Effector CD4-positive, alpha-beta T cell (primary cell): ENCODE measurements around the gene DNTT.

Experiments
- DNase-seq: peaks from one replicate; pipeline ENCODE4 v3.0.0-alpha.2; 2020

Gene DNTT

DNA sequence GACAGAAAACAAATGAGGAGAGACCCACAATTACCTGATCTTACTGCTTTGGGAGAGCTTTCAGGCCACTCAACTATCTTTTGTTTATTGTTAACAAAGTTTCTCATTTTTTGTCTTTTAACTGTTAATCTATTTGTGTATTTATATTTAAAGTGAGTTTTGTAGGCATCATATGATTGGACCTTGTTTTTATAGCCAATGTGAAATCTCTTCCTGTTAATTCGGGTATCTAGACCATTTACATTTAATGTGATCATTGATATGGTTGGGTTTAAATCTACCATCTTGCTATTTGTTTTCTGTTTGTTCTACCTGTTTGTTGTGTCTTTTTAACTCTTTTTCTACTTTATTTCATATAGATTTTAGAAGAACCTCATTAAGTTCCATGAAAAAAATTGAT, 42.1 kb downstream of the DNTT start:
- DNase-seq = no peak

DNA sequence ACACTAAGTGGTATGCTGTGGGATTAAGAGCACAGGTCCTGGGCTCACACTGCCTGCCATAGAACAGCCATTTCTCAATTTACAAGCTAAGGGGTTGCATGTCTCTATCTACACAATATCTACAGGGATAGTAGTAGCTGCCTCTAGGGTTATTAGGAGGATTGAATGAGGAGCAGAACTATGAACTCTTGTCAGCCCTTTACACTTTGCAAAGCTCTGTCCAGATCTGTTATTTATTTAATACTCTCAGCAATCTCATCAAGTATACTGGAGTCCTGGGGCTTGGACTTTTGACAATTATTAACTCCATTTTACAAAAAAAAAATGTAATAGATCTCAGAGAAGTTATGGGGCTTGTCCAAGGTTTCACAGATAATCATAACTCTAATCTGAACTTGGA, 47.8 kb downstream of the DNTT start:
- DNase-seq = no peak

DNA sequence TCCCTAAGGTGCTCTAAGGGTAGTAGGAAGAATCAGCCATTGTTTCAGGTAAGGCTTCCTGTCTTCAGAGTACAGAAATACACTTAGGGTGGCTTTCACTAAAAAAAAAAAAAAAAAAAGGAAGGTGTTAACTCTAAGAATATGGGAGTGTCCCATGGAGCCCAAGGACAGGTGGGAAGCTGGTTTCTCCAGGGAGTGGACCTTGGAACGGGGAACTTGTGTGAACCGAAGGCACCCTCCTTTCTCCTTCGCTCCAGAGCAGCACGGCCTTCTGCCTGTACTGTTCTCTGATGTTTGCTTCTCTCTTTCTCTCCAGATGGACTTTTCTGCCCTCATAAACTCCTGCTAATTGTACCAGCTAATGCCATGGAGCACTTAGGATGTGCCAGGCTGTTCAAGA, 48.3 kb downstream of the DNTT start:
- DNase-seq = no peak

DNA sequence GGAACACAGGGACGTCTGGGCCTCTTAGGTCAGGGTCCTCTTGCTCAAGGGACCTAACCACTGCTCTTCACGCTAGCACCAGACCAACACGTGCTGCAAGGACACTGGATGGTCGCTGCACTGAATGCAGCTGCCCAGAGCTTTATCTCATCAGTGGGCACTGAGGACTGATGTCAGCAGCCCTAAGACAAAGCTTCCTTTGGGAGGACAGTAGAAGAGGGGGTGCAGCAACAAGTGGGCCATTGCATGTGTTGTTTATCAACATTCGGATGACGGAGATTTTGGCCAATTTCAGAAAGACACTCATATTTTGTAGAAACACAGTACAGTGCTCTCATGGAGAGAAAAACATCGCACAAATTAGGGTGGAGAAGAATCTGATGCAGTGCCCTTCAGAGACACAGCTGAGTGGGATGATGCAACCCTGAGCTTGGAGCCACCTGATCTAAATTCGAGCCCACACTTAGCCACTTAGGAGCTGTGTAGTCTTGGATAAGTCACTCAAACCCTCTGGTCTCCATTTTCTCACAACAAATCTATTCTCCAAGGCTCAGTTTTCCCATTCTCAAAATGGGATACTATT, 52.9 kb downstream of the DNTT start:
- DNase-seq = no peak

DNA sequence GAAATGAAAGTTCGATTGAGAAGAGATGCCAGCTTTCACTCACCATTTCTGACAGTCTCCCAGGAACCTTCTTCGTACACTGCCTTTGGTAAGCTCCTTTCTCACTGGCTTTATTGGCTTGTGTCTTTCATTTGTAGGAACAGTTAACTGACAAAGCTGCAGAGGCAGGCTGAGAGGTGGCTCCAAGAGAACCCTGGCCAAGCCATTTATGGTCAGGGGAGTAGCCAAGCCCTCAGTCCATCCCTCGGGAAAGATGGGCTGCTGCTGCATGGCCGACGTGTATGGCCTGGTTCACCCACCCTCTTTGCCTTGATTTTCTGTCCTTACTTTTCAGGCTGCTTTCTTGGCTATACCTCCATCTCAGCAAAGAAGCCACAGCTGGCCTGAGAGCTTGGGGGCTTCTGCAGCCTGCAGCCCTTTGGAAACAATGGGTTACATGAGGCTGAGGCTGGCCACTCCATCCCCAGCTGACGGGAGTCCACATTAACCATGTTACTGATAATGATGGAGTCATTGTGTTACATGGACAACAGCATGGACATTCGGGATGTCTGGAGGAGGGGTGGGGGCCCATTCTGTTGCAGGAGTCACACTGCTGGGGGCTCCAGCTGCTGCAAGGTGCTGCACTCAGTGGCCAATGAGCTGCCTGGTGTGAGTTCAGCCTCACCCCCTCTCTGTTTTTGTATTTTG, 54.8 kb downstream of the DNTT start, which contains the start of gene OPALIN:
TSS of gene OPALIN (minus strand) at position 152 of the 690 bp plus-strand sequence. CDS start at position 46, 106 bp downstream.
- no peak for DNase-seq

DNA sequence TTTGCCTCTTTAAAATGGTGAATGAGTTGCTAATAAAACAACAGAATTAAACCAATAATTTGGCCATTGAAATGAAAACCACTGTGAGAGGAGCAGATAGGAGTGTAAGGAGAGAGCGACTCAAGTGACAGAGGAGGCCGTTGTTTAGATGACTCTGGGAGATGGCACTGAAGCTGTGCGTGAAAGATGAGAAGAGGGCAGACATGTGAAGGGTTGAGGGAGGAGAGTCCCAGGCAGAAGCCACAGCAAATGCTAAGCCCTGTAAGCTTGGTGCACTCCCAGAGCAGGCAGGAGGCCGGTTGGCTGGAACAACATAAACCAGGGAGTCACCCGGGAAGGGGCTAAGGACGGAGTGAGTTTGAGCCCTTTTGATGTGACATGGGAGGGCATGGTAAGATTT, 55.4 kb downstream of the DNTT start:
- no peak for DNase-seq

DNA sequence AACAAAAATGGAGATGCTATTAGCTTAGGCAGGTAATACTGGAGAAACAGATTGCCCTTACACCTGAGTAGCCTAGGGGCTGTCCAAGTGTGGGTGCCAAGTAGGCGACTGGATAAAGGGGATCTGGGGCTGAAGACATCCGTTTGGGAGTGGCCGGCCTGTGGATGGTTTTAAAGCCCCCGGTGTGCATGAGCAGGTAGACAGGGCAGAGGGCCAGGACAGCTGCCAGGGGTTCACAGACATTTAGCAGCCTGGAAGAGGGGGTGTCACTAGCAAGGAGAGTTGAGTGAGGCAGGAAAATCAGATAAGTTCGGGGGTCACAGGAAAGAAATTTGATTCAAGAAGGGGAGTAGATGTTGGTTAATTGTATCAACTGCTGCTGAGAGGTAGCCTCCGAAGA, 56.1 kb downstream of the DNTT start:
- DNase-seq = no peak

DNA sequence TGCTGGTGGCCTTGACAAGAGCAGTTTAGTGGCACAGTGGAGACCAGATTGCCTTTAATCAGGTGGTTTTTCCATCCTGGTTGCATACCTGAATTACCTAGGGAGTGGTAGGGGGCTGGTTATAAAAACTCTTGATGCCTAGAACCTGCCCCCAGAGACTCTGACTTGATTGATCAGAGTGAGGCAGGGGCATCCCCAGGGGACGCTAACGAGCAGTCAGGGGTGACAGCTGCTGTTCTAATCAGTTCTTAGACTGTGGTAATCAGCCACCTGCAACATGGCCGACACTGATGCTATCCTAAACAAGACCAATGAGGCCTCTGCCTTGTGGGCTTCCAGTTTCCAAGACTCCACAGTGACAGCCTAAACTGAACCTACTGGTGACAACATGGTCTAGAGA, 56.5 kb downstream of the DNTT start:
- no peak for DNase-seq

DNA sequence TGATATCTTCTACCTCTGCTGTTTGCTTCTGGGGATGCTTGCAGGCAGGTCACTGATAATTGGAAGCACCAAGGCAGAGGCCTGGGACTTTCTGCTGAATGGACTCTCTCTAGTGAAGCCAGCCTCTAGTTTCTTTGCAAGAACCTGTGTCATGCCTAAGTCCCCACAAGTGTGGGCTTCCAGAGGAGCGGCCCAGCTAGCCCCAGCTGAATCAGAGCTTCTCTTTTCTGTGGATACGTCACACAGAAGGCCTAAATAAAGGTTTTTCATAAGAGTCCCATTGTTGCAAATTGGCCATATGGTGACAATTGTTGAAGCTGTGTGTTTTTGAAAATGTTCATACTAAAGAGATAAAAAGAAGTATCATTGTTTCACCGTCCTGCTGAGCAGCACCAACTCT, 61.3 kb downstream of the DNTT start:
- no peak for DNase-seq

DNA sequence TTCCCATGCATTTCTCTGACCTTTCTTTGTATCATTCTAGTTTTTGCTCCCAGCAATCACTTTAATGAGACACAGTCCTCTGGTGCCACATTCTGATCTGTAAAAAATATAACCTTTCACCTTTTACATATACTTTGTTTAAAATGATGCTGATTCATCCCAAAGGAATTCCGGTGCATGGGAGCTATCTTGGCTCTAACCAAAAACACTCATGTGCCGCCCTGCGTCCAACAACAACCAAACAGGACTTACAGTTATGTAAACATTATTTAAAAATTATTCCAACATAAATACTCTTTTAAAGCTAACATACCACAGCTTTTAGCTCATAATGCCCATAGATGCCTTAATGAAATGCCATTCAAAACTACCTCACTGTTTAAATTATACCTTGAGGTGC, 62.3 kb downstream of the DNTT start:
- no peak for DNase-seq

DNA sequence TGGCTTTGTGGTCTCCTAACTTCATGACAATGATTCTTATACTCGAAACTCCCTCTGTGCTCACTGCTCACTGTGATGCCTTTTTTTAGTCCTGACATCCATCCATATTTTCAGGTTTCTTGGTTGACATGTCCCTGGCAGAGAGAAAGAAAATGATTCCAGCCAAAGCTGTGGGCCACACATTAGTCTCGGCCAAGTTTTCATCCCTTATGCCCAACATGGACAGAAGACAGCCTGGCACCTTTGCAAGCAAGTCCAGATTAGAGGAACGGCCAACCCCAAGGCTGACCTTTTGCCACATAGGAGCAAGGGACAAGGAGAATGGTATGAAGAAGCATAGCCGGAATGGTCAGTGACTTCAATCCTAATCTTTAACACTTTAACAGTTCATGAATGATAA, 63.2 kb downstream of the DNTT start:
- no peak for DNase-seq

DNA sequence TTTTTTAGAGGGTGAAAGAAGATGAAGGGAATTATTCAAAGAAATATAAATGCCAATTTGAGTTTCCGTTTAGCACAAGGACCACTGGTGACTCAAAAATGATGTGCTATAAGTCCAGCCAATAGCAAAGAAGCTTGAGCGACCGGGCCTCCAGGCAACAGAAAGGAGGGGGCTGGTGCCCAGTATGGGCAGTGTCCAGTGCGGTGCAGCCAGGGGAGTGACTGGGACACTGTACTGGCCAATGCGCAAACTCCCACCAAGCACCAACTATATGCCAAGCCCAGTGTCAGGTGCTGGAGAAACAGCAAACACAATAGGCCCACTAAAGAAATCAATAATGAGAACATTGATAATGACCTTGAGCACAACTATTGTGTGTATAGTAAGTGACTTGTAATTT, 64.7 kb downstream of the DNTT start:
- DNase-seq = no peak

DNA sequence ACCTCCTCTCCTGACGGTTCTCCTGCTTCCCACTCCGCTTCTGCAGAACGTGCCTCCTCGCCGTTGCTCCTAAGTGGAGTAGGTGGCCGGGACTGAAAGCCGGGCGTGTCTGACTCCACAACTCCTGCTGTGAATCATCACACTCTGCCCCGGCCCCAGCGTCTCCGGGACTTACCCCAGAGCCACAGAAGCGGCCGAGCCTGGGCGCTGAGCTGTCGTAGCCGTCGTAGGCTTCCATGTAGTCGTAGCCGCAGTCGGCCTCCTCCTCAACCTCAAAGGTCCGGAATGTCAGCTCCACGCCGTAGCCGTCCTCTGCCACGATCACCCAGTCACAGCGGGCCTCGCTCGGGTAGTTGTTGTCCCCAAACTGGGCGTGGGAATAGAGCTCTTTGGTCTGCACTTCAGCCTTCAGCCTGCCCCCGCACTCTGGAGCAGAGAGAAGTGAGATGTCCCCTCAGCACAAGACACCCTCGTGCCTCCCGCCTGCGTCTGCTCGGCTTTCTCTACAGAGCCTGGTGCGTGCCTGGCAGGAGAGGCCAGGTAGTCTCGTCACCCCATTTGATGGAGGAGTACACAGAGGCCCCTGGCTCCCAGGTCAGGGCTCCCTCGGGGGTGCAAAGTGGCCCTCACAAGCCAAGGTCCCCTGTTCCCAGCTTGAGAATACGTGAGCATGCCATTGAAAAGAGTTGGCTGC, 65.8 kb downstream of the DNTT start:
- no peak for DNase-seq

DNA sequence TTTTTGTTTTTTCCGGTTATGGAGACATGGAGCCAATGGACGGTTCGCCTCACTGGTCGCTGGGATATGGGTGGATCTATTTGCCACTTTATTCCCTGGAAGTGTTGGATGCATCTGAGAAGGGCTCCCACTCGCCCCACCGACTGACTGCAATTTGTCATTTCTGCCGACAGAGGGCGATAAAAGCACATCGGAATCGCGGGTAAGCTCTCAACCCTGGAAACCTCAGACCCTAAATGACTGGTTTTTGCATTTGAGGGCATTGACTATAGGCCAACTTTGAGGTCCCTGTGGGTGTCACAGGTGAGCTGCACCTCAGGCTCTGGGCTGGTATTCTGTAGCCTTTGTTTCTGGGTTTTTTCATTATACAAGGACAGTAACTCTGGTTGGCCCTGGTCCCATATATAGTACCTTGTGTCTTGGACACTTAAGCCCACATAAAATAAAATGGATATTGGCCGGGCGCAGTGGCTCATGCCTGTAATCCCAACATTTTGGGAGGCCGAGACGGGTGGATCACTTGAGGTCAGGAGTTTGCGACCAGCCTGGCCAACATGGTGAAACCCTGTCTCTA, 66.4 kb downstream of the DNTT start:
- DNase-seq = peak; percentile 25

DNA sequence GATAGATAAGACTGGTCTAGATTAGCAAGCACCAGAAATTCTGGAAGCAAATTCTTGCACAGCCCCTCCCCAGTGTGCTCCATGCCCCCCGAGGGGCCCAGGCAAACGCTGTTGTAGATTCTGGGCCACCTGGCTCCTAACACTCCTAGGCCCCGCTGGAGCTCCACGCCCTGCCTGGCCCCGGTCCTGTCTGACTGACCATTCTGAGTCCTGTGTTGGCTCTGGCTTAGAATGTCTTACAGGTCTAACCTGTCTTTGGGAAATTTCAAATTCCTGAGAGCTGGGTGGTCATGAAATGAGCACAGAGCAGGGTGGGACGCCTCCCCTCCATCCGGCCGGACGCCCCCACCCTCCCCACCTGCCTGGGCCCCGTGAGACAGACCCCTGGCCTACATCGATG, 67.1 kb downstream of the DNTT start:
- no peak for DNase-seq

DNA sequence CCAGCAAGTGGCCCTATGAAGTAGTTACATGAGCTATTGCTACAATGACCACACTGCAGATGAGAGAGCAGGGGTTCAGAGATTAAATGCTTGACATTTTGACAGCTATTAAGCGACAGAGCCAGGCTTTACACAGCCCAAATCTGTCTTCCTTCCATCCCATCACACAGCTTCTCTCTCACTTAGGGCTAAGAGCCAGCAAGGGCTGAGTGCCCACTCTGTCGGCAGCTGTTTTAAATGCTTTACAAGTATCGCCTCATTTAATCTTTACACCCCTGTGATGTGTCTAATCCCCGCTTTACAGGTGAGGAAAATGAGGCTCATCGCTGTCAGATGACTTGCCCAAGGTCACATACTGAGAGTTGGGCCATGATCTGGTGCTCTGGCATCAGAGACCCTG, 69.8 kb downstream of the DNTT start:
- no peak for DNase-seq

DNA sequence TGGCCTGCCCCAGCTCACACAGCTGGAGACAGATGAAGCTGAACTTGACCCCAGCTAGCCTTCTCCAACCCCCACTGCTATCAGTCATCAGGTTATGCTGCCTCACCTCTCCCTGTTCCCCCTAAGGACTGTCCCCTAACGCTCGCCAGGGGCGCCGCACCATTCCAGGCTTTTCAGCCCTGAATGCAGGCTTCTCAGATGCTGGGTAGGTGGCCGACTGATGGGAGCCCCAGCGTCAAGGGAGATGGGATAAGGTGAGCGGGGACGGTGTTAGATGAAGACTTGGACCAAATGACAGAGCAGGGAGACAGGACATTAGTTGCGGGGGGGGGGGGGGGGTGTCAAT, 70.4 kb downstream of the DNTT start:
- no peak for DNase-seq

DNA sequence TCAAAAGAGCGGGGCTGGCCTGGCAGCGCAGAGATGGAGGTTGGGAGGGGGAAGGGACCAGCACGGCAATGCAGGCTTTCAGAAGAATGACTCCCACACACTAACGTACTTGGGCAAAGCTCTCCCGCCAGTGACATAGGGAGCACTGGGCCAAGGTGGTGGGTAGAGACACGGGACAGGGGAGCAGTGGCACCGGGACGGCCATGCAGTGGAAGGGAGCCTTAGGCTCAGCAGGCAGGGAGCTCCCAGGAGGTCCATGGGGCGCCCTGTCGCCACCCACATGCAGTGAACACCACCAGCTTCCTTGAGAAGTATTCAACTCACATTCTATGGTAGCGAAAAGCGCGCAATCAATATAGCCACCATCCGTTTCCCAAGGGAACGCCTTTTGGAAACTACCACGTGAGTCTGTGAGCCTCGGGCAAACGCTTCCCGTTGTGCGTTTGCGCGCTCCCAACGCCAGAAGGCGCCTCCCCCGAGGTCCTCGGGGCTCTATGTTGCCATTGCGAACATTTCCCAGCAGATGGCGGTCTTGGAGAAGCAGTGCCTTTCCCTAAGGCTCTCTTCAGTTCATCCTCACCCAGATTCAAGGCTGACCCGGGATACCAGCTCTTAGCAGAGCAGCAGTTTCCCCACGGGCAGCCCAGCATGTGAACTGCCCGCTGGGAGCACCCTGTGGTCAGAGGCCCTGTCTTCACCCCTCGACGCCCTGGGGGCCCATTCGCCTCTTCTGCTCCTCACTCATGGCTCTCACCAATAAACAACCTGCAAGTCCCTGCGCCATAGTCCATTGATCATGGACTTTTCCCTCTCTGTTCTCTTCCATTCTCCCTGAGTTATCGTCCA, 71.0 kb downstream of the DNTT start:
- DNase-seq = peak; percentile 51

DNA sequence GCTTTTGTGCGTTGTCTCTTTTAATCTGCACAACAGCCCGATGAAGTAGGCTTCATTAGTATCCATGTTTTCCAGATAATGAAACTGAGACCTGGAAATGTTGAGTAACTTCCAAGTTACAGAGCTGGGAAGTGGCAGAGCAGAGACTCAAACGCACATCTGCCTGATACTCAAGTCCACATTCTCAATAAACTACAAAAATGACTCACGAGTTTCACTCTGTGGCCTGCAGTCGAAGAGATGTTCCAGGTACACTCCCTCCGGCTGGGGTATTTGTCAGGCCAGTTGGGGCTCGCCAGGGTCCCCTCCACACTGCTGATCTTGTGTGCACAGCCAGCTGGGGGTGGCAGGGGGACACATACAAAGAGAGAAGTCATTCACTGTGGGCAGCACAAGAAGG, 72.2 kb downstream of the DNTT start:
- no peak for DNase-seq

DNA sequence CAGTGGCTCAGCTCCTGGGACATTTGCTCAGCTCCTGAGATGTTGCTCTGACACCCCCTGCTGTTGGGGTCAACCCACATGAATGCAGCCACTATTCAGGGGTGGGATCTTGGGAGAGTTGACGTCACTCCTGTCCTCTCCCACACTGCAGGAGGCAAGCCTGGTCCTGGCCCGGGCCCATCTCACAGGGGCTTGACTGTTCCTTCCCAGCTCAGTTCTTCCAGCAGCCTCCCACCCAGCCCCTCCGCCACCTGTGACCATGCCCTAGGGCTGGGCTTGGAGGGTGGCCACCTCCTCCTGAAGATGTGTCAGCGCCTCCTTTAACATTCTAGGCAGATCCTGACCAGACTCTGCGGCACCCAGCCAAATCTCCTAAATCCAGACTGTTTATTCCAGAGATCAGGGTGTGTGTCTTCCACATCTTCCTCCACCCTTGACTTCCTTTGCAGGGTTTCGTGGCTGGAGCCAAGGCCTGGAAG, 73.6 kb downstream of the DNTT start:
- DNase-seq = no peak

DNA sequence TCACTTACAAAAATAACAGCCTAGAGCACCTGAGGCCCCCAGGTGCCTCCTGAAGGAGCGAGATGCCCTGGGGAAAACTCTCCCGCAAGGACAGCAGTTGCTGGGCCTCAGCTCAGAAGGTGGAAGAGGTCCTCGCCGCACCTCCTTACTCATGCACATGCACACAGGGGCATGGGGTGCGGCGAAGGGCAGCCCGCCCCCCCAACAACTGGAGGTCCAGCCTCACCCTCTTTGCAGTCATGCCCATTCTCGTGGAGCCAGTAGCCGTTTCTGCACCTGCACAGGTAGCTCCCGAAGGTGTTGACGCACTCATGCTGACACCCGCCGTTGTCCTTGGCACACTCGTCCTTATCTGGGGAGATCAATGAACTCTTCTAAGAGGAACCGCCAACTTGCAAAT, 74.5 kb downstream of the DNTT start:
- DNase-seq = no peak

DNA sequence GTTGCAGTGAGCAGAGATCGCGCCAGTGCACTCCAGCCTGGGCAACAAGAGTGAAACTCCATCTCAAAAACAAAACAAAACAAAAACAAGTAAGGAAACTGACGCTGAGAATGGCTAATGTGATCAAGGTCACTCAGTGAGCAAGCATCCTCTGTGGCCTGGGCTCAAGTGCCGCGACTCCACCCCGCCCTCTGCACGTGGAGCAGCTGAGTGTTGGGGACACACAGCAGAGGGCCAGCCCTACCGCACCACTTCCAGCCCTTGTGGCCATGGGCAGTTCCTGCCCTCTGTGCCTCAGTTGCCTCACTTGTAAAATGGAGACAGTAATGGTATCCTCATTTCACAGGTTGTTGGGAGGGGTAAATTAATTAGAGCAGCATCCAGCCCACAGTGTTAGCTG, 75.5 kb downstream of the DNTT start:
- DNase-seq = no peak

DNA sequence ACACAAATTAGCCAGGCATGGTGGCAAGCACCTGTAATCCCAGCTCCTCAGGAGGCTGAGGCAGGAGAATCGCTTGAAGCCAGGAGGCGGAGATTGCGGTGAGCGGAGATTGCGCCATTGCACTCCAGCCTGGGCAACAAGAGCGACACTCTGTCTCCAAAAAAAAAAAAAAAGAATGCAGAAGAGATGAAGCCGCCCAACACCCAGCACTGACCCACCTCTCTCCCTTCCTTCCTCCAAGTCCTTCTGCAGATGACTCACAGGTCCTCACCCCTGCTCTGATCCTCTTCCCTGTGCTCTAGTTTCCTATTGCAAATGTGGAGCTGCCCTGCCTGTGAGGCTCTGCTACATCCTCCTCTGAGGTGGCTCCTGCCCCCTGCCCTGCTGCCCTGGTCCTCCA, 76.6 kb downstream of the DNTT start:
- no peak for DNase-seq
